ENCODE measurements around the gene CSNK2A3.
"Not testable (repeated sequence)": the region's sequence is repeated elsewhere in the genome, so short reads cannot be mapped to it uniquely, and the experiment has no call there.

CSNK2A3 gene

DNA sequence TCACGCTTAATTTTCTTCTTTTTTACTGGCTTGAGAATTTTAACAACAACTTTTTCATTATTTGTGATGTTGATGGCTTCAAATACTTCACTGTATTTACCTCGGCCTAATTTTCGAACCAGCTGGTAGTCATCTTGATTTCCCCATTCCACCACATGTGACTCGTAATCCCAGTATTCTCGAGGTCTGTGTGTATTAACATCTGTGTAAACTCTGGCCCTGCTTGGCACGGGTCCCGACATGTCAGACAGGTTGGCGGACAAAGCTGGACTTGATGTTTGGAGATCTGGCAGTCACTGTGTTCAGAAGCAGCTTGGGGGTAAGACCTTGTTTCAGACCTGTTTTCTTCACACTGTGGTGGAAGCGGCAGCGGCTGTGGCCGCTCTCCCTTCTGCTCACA is at the start of gene CSNK2A3:
TSS of gene CSNK2A3 (minus strand) at position 373 of the 400 bp plus-strand sequence. CDS start at position 242, 131 bp downstream.
- not testable (repeated sequence) for H3K4me3 ChIP-seq (ENCODE audit: low read depth, low read length); DNase-seq (ENCODE audit: low read depth)

- TF ChIP-seq CTCF (IDR thresholded peaks at IDR 0.05; ENCODE audit: control insufficient read depth, extremely low read depth, insufficient read depth): no peak
- no peak for DNase-seq (ENCODE audit: low read depth)
- no peak overlapping the region for H3K4me3 ChIP-seq (ENCODE audit: low read depth, low read length)
These were observed 49.0 kb upstream of the CSNK2A3 start for GRCh38 chr11:11401960-11402535.

- no peak for TF ChIP-seq CTCF (IDR thresholded peaks at IDR 0.05; ENCODE audit: control insufficient read depth, extremely low read depth, insufficient read depth)
- no peak overlapping the region for H3K4me3 ChIP-seq (ENCODE audit: low read depth, low read length)
- DNase-seq (ENCODE audit: low read depth): no peak
These were observed 47.7 kb upstream of the CSNK2A3 start for GRCh38 chr11:11400635-11401232.

GRCh38 chr11:11400121-11400520 is 47.1 kb upstream of the CSNK2A3 start:
- H3K4me3 ChIP-seq (ENCODE audit: low read depth, low read length): no peak overlapping the region
- DNase-seq (ENCODE audit: low read depth): no peak
- no peak for TF ChIP-seq CTCF (IDR thresholded peaks at IDR 0.05; ENCODE audit: control insufficient read depth, extremely low read depth, insufficient read depth)

DNA sequence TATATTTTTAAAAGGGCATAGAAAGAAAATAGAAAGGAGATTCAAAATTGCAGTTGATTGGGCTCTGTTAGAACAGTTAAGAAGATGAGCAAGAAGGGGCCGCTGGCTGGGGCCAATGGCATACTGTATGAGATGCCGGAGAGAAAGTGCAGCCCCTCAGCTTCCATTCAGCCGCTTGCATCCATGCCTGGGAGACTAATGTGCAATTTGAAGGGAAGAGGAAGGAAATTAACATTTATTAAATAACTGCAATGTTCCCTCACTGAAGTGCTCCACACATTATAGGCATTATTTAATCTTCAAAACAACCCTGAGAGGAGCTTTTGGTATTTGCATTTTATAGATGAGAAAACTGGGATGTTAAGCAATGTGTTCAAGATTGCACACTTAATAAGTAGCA is 44.7 kb upstream of the CSNK2A3 start:
- TF ChIP-seq CTCF (IDR thresholded peaks at IDR 0.05; ENCODE audit: control insufficient read depth, extremely low read depth, insufficient read depth): no peak
- DNase-seq (ENCODE audit: low read depth): no peak
- no peak overlapping the region for H3K4me3 ChIP-seq (ENCODE audit: low read depth, low read length)

GRCh38 chr11:11397036-11397415 is 44.0 kb upstream of the CSNK2A3 start:
- DNase-seq (ENCODE audit: low read depth): no peak
- TF ChIP-seq CTCF (IDR thresholded peaks at IDR 0.05; ENCODE audit: control insufficient read depth, extremely low read depth, insufficient read depth): no peak

DNA sequence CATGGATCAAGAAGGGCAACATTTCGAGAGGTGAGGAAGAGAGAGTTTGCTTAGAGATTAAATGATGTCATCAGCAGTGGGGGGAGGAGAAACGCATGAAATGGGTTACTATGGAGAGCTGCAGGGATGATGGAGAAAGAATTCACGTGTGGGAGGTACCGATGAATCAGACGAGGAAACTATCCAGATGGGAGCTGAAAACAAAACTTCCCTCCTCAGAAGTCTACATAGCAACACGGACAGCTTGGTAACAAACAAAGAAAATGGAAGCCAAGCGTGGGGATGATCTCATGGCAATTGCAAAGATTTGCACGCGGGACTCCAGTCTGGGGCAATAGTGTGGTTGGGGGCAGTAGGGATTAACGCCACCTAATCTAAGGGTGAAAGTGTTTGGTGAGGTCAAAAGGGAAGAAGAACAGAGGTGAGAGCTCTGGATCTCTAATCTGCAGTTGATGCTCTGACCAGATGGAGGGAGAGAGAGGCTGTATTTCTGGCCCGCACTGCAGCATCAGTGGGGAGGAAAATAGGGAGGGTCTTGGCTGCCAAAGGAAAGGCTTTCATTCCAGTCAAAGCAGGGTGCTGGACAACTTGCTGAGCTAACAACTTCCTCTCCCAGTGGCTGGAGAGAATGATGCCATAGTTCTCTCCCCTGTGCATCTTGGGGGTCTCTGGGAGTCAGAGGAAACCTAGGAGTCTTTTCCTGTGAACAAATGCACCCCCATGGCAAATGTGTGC is 43.4 kb upstream of the CSNK2A3 start:
- H3K4me3 ChIP-seq (ENCODE audit: low read depth, low read length): no peak overlapping the region
- TF ChIP-seq CTCF (IDR thresholded peaks at IDR 0.05; ENCODE audit: control insufficient read depth, extremely low read depth, insufficient read depth): no peak
- DNase-seq (ENCODE audit: low read depth): no peak

More at GRCh38 chr11:11397036-11397415, 44.0 kb upstream of the CSNK2A3 start:
- H3K4me3 ChIP-seq (ENCODE audit: low read depth, low read length): no peak overlapping the region

Measured in LNCaP clone FGC (cell line).